ENCODE results near the gene PCDH1.

PCDH1 gene

DNA sequence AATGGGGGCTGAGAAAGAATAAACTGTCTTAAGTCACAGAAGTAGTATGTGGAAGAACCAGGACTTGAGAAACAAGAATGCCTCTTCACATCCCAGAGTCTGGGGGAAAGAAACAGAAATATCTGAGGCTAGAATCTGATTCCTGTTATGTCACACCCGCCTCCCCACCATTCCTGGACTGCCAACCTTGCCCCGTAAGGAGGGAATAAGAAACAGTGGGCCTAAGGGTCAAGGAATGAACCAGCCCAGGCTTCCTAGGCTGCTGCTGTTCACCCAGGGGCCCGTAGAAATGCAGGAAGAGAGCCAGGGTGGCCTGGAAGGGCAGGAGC lies 4.3 kb downstream of the PCDH1 start:
- no peak for DNase-seq (ENCODE audit: low read depth, low spot score)

DNA sequence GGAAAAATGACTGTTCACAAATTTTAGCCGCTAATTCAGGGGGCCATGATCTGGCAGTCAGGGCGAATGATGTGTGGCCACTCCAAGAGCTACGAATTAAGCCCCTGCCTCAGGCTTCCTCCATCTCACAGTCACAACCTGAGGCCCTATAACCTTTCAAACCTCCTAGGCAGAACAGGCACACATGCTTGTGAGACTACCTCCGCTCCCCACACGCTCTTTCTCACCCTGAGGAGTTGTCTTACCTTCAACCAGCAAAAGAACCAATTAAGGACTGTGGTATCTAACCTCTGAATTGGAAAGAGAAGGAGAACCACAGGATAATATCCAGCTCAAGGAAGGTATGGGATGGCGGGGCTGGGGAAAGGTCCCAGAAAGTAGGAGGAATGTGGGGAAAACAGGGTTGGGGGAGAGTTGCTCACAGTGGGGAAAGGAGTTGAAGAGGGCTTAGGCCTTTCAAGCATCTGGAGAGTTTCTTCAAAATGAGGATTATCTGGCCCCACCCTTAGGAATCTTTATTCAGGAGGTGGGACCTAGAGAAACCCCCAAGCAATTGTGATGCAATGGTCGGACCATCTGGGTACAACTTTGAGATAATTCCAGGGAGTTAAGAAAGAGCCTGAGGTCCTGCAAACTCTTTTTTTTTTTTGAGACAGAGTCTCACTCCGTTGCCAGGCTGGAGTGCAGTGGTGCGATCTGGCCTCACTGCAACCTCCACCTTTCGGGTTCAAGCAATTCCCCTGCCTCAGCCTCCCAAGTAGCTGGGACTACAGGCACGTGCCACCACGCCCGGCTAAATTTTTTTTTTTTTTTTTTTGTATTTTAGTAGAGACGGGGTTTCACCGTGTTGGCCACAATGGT lies 5.5 kb downstream of the PCDH1 start:
- peak; percentile 89 for DNase-seq (ENCODE audit: low read depth, low spot score)

DNA sequence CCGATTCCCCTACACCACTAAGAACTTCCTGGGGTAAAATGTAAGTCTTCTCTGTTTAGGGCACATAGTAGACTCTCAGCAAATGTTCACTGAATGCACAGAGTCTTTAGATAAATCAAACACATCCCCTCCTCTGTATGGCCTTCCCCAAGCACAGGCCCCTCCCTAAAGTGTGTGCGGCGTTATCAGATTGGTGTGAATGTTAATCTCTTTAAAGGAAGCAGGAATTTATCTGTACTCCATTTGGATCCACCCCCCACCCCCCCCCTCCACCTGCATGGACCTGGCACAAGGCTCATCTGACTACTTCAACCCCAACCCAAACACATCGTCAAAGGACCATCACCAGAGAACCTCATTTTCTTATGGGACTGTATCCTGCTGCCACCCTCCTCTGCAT lies 6.3 kb downstream of the PCDH1 start:
- DNase-seq (ENCODE audit: low read depth, low spot score): no peak

DNA sequence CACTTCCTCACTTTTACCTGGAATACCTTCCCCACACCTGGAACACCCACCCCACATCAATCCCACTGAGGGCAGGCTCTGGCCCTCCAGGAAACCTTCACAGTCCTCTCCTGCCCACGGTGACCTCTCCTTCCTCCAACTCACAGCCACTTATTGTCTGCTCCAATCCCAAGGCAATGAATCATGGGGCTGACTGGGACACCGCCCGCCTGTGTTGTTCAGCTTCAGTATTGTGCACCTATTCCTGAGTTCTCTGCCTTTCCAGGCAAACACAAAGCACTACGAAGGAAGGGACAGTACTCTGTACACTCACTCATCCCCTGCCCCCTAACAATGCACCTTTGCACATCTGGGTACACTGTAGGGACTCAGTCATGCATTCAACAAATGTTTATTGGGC lies 7.3 kb downstream of the PCDH1 start:
- no peak for DNase-seq (ENCODE audit: low read depth, low spot score)

DNA sequence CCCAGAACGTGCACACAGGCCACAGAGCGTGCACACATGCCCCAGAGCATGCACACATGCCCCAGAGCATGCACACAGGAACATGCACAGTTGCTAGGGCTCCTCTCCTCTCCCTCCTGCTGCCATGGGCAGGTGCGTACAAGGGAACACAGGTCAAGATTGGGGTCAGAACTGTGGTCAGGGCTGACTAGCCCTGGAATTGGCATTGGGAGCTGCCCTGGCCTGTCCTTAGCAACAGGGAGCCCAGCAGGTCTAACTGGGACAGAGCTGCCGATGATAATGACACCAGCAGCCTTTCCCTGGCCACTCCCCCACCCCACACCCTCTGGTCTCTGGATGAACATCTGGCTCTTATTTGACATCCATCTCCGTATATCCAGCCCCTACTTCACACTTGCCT lies 8.0 kb downstream of the PCDH1 start:
- no peak for DNase-seq (ENCODE audit: low read depth, low spot score)

DNA sequence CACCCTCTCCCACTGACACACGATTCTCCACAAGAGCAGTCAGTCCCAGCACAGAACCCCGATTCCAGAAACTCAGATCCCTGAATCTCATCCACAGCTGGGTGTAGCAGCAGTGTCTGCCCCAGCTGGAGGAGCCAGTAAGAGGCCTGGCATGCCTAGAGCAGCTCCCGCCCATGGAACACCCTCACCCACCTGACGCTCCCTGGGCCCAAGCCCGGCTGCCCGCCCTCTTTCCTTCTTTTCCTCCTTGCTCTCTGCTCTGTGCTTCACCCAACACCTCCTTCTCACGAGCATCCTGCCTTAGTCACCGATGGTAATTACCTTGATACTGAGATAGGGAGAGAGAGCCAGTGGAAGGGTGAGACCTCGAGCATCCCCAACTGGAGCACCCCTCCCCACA lies 8.7 kb downstream of the PCDH1 start:
- DNase-seq (ENCODE audit: low read depth, low spot score): no peak

DNA sequence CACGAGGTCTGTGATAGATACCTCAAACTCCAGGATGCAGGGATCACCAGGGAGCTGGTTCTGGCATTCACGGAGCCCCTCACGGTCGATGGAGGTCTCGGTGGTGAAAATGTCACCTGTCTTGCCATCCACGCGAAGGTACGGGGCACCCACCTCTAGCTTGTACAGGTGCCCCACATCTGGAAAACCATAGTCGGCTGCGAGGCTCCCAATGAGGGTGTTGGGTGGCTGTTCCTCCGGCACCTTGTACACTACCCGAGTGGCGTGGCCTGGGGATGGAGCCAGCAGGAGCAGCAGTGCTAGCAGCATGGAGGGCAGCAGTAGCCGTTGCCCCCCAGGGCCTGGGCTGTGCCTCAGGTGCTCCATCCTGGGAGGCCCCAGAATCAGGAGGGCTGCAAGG lies 9.2 kb downstream of the PCDH1 start:
- DNase-seq (ENCODE audit: low read depth, low spot score): no peak

DNA sequence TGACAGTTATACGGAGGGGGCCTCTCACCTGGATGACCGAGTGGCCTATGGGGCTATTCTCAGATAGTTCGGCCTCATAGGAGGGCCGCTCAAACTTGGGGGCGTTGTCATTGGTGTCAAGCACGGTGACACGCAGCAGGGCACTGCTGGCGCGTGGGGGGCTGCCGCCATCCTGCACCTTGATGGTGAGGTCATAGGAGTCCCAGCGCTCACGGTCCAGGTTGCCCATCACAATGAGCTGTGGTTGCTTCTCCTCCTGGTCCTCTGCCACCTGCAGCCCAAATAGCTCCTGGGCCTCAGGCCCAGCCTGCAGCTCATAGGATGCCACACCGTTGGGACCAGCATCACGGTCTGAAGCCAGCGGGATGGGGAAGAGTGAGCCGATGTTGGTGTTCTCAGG lies 9.7 kb downstream of the PCDH1 start:
- no peak for DNase-seq (ENCODE audit: low read depth, low spot score)

DNA sequence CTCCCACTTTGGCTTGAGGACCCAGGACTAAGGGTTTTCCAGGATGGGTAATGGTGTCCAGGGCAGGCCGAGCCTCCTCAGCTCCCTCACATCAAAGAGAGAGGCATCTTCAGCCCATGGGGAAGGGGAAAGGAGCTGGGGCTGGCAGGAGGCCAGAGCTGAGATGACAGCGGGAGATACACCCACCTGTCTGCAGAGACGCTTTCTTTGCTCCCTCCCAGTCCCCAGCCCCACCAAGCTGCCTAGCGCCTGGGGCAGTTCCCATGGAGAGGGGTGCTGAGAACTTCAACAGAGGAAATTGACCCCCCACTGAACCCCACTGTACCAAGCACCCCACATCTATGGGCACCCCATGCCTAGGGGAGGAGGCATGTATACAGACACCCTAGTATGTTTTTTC lies 10.6 kb downstream of the PCDH1 start:
- no peak for DNase-seq (ENCODE audit: low read depth, low spot score)

DNA sequence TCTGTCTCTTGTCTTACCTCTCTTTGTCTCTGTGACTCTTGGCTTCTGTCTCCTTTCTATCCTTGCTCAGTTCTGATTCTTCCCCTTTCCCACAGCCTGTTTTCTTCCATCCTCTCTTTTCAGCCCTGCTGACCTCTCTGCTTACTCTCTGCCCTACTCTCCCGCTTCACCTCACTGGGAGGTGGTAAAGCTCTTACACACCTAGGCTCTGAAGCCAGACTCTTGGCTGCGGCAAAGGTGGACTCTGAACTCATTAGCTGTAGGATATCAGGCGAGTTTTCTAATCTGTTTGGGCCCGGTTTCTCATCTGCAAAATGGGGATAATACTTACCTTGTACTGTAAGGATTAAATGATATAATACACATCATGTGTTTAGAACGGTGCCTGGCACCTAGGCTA lies 11.1 kb downstream of the PCDH1 start:
- no peak for DNase-seq (ENCODE audit: low read depth, low spot score)

DNA sequence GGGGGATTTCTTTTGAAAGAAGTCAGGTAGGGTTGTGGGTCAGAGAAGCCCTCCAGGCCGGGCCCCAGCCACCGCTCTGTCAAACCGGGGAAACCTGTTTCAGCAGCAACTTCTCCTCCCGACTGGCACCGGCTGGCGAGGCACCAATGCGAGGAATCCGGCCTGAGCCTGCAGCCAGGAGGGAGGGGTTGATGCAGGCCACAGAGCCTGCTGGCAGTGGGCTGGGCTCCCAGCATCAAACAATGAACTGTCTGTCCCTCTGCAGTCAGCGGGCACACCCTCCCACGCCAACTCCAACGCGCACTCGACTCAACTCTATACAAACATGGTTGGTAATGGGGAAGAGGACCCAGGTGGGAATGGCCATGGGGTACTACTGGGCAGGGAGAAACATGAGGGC lies 12.1 kb downstream of the PCDH1 start:
- peak; percentile 77 for DNase-seq (ENCODE audit: low read depth, low spot score)

DNA sequence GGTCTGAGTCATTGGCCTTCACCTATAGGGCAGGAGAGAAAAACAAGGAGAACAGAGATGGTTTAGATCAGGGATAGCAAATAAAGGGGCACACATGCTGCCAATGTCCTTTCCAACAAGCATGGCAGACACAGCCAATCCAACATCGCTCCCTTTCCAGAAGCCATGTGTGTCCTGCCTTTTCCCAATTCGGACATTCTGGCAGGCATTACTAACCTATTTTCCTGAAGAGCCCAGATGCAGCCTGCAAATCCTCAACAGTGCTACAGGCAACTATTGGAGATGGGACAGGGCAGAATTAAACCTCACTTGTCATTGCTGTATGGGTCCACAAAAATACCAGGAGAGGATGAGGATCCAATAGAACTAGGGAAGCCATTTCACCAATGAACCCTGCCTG lies 12.8 kb downstream of the PCDH1 start:
- DNase-seq (ENCODE audit: low read depth, low spot score): no peak

DNA sequence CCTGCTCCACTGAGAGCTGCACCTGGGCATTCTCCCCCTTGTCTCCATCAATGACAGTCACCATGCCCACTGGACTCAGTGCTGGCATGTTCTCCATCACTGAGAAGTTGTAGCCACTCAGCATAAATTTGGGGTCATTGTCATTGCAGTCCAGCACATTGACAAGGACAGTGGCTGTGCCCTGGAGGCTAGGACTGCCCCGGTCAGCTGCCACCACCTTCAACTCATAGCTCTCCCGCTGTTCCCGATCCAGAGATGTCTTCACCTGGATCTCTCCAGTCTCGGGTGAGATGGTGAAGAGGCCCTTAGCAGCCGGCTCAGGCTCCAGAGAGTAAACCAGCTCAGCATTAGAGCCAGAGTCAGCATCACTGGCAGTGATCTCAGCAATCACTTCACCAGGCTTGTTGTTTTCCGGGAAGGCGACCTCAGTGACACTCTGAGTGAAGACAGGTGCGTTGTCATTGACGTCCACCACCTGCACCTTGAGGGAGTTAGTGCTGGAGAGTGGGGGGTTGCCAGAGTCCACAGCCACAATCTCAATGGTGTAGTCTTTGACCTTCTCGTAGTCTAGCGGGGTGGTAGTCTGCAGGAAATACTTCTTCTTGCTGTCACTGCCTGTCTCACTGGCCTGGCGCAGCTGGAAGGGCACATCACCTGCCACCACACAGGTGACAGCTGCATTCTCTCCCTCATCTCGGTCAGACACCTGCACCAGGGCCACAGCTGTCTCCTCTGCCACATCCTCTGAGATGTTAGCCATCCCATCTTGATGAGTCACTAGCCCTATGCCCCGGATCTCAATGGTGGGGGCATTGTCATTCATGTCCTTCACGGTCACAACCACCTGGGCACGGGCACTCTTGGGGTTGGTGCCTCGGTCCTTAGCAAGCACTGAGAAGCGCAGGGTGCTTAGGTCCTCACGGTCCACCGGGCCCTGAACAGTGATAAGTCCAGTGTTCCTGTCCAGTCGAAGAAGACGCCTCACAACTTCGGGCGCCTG lies 13.5 kb downstream of the PCDH1 start:
- no peak for DNase-seq (ENCODE audit: low read depth, low spot score)

DNA sequence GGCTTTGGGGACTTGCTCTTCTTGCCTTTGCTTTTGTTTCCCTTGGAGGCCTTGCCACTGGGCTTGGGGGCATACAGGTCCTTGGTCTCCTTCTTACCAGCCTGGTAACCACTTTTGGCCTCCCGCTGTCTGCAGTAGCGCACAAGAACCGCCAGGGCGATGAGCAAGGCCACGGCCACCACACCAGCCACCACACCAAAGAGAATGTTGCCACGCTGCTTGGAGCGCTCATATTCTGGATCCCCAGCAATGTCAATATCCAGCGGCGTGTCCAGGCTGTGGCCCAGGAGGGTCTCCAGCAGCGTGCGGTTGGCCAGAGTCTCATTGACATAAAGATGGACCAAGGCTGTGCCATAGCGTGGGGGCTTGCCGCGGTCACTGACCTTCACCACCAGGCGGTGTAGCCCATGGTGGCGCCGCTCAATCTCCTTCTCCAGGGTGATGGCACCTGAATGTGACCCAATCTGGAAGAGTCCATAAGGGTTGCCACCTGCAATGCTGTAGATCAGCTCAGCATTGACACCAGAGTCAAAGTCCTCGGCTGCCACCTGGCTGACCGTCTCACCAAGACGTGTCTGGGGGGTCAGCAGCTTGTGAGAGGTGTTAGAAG lies 14.5 kb downstream of the PCDH1 start:
- no peak for DNase-seq (ENCODE audit: low read depth, low spot score)

DNA sequence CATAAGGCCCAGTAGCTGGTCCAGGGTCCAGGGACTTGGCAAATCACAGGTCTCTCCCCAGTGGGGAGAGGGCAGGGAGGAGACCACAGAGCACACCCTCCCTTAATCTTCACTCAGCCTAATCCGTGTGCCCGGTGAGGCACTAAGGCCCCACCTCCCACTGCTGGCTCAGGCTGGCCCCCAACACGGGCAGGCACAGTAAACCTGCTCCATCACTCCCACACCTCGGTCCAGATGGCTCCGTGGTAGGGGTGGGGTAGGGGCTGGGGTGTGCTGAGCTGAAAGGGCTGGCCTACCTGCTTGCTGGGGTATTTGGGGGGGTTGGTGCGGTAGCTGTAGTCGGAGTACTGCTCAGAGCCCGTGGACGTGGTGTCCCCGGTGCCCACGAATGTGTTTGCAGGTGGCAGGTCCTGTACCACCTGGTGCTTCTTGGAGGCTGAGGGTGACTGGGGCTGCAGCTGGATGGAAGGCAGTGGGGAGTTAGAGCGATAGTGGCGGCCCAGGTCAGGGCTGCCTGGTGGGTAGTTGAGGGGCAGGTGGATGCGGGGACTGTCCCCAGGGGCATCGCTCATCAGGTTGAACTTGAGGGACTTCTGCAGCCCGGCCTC lies 15.2 kb downstream of the PCDH1 start:
- DNase-seq (ENCODE audit: low read depth, low spot score): no peak

DNA sequence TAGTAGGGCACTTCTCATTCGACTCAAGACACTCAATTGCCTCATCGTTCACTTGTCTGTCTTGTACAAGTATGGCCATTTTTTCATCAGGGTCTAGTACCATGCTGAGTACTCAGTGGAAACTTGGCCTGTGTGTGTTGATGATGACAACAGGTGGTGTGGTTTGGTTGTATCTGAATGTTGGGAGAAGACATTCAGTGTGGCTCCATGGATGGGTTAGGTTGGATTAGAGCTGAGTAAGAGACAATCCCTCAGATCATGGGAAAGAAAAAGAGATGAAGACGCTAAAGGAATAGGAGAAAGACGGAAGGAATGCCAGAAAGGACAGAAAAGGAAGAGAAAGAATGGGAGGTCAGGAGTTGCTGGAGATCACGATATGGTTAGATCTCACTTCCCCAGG lies 17.0 kb downstream of the PCDH1 start:
- no peak for DNase-seq (ENCODE audit: low read depth, low spot score)

DNA sequence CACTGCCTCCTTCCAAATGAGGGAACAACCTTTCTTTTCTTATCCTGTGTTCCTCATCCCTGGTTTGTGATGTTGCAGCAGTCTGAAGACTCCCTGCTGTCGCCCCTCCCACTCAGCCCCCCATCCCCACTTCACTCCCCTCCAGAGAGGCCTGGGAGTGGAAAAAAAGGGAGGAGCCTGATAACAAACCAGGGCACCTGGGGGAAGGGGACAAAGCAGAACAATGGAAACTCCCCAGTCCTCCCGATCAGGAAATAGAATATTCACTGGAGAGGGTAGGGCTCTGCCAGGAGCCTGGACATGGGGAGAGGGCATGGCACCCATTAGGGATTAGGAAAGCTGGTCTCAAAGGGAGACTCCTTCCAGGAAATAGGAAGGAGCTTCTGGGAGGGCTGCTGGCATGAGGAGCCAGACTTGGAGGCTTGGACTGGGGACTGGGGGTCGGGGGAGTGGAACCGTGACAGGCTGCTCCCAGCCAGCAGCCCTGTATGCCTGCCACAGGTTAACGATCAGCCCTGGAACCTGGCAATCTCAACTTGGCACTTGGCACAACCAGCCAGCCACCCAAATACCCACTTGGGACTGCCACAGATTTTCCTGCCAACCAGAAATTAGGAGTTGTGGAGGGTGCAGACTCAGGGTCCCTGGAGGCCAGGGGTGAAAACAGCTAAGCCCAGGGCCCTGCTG lies 20.0 kb downstream of the PCDH1 start:
- DNase-seq (ENCODE audit: low read depth, low spot score): no peak

DNA sequence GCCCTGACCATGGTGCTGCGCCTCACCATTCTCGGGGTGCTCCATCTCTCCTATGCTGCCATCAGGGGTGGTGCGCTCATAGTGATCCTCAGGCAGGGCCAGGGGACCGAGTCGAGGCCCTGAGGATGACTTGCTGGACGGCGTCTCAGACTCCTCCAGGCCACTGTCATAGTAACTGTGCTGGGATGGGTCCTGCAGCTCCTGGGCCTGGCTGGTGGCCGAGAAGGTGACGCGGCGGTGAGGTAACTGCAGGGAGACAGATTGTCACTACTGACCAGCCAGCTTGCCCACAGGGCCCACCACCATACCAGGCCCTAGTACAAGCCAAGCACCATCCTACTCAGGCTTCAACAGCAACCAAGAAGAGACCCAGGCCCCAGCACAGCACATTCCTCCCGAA lies 21.0 kb downstream of the PCDH1 start:
- DNase-seq (ENCODE audit: low read depth, low spot score): no peak

DNA sequence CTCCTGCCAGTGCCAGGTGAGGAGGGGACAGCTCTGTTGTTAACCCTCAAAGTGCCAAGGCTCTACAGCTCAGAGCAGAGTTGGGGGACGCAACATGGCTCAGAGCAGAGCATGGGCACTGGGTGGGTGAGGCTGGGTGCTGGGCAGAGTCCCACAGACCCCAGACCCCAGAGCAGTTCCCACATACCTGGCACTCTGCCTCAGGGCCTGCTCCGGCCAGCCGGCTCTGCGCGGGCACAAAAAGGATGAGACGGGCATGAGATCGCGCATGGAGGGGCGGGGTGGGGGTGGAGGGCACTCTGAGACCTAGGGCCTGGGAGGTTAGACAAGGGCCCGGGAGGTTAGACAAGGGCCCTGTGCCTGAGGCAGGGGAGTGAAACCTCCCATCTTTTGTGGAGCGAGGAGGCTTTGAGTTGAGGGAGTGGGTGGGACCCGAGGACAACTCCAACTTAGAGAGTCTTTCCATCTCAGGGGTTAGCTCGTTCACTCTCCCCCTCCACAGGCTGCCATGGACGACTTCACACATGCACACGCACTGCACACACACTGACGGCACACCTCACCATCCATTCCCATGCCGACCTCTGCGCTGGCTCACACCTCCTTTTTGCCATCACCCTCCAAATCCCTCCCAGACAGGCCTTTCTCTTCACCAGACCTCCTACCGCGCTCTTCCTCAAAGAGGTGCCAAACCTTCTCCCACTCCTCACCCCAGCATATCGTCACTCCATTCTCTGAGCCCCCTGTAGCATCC lies 22.0 kb downstream of the PCDH1 start:
- DNase-seq (ENCODE audit: low read depth, low spot score): no peak

DNA sequence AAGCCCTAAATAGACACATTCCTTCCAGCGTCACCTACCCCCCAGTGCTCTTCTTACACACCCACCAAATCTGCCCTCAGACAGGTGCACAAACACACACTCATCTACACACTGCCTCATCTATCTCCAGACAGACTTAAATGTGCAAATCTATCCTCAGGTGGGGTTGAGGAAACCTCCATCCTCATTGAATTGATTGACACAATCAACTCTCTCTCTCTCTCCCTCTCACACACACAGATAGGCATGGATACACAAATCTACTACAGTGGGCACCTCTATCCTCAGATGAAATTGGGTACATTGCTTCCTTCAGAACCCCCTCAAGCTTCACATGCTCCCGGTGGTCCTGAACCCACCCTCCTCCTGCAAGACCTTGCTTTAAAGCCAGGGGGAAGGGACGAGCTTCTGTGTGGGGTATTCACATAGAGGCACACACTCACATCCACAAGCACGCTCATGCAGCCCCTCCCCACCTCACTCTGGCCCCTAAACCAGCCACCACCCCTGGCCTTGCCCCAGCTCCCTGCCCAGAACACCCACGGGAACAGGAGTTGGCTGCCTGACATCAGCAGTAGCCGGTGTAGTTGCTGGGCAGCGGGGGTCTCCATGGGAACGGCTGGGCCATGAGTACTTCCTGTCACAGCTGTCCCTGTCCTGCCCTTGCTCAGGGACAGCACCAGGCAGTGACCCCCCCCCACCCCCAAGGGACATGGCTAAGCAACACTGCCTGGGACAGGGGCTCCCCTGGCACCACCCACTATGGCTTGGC lies 22.8 kb downstream of the PCDH1 start:
- DNase-seq (ENCODE audit: low read depth, low spot score): no peak
